ENCODE results near the gene NFATC3.

The NFATC3 gene

DNA sequence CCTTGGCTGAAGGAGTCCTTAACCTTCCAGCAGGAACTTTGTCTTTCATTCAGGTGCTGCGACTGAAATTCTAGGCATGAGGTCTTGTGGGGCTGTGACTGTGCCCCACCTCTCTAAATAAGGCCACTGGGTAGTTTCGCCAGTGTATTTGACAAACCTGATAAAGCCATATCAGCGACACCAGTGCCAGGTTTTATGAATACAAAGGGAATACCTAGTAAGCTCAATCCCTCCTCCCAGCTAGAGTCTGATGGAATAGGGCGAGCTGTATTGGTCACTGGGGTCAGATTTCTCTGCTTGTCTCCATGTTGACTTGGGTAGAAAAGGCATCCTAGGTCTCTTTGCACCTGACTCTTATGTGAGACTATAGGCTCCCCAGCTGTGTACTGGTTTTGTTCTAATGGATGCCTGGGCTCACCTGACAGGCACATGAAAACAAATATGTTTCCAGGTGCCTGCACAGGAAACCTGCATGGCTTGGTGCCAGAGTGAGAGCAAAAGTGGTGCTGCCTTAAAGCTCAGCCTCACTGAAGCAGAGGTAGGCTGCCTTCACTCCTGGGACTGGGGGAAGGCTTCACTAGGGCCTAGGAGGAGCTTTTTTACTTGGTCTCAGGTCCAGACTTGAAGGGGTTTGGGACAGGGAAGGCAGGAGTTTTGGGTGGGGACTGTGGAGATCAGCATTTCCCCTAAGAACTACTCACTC lies 187.5 kb downstream of the NFATC3 start:
- no peak for DNase-seq (ENCODE audit: low read depth in 3 of 3)

DNA sequence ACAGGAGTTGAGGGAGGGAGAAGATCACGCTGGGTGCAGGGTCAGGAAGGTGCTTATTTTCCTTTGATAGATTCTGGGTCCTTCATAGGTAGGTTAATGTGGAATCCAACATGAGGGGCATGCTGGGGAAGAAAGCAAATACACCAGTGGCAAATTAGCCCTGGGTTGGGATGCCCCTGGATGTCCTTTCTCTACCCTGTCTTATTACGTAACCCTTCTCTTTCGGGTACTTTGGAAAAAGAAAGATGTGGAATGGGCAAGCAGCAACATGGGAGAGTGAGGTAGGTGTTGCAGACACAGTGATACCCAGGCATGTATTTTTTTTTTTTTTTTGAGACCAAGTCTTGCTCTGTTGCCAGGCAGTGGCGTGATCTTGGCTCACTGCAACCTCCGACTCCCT lies 188.3 kb downstream of the NFATC3 start:
- no peak for DNase-seq (ENCODE audit: low read depth in 3 of 3)

DNA sequence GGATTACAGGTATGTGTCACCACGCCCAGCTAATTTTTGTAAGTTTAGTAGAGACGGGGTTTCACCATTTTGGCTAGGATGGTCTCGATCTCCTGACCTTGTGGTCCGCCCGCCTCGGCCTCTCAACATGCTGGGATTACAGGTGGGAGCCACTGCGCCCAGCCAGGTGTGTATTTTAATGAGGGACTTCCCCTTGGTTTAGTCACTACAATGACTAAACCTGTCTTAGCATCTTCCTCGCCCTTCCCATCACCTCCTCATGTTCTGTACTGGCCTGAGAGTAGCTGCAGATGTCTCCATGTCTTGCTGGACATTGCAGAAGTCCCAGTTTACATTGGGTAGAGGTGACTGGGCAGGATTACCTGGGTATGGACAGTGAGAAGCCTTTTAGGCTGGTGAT lies 188.7 kb downstream of the NFATC3 start:
- no peak for DNase-seq (ENCODE audit: low read depth in 3 of 3)

DNA sequence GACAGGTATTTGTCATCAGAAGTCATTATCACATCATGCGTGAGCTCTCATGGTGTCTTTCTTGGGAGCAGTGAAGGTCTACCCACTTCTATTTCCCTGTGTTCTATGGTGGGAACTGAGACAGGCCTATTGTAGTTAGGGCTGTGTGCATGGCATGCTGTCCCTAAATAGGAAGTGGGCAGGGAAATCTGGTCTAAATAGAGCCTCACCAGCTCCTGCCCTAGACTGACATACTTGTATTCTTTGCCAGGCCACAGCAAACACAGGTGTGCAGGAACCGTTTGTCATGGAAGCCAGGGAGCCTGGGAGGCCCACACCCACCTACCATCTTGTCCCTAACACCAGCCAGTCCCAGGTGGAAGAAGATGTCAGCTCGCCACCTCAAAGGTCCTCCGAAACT lies 189.3 kb downstream of the NFATC3 start:
- DNase-seq (ENCODE audit: low read depth in 3 of 3), result no peak

DNA sequence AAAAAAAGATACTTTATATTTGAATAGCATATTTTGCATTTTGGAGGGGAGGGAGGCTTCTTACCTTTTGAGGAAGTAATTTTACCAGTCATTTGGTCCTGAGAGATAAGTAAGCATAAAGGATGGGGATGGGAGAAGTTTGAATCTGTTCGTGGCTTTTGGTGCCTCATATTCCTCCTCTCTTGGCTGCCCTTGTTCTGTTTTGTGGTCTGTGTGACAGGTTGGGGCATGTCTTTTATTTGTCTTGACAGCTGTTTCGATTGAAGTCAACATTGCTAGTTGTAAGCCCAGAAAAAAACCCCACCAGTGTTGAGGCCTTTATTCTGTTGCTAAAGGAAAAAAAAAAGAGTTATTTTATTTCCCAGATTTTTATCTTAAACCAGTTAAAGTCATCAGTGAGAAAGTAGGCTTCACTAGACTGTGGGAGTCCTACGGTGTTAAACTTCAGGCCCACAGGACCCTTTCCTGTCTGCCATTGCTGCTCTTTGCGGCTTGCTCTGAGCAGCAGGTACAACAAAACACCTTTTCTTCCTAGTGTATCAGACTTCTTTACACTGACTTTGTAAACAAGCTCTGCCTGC lies 190.5 kb downstream of the NFATC3 start:
- DNase-seq (ENCODE audit: low read depth in 3 of 3), result no peak

DNA sequence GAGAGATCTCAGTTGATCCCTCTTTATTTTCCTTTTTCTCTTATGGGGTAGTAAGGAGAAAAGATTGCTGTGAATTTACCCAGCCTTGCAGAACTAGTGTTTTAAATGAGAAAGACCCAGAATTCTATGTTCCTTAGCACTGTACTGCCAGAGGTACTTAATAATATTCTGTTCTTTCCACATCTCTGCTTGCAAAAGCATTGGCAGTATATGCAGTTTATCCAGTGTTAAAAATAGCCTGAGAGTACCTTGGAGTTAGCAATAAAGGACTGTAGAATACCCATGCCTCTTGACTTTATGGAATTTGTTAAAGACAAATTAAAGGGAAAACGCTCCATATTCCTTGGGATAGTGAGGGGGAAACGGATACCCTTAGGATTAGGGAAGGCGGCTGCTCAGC lies 191.1 kb downstream of the NFATC3 start:
- no peak for DNase-seq (ENCODE audit: low read depth in 3 of 3)

Data from stimulated activated CD4-positive, alpha-beta T cell treated with anti-CD3 and anti-CD28 coated beads, TNF-alpha, amount 100 ng/mL, for 4 hours (primary cell).